ENCODE results near the gene MTA1.

Gene MTA1

DNA sequence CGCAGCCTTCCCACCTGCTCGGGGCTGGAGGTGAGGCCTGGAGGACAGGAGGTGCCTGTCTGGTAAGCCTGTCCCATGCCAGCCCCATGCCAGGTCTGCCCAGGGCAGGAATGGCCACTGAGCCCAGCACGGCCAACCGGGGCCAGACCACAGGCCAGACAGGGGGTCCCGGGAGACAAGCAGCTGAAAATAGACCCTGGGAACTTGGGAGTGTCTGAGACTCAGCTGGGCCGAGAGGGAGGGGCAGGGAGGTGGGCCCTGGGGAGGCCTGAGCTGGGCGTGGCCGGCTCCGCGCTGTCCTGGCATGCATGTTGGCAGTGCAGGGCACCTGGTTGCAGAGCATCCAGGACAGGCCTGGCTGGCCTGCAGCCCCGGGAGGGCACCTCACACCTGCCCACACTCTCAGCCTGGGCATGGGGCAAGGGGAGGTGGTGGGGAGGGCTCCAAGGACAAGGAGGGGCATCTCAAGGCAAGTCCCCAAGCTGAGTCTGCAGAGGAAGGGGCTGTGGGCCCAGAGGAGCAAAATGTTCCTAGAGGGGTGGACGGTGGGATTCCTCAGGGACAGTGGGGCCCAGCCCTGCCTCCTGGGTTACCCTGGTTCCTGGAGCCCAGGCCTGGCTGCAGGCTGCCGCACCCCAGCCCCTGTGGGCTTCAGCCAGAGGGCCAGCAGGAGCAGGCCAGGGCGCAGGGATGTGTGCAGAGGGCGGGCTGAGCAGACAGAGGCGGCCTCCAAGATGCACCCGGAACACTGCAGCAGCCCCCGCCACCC is 63.9 kb downstream of the MTA1 start:
- peaks cover 63 to 66% of the 10 kb centered on the region in 2 donors for H3K4me1 ChIP-seq (ENCODE audit: control insufficient read depth in 2 of 2, insufficient read depth in 2 of 2, low read length in 2 of 2)
- H3K4me3 ChIP-seq (ENCODE audit: low read length in 2 of 2) = no peak overlapping the region
- H3K36me3 ChIP-seq (ENCODE audit: control insufficient read depth in 2 of 2, insufficient read depth in 2 of 2, low read length in 2 of 2) = no peaks in the 10 kb centered on the region
- H3K27me3 ChIP-seq (ENCODE audit: control insufficient read depth in 2 of 2, insufficient read depth in 2 of 2, low read length in 2 of 2) = peaks cover 7 to 8% of the 10 kb centered on the region in 2 donors
- no peaks in the 10 kb centered on the region for H3K9me3 ChIP-seq (ENCODE audit: control insufficient read depth in 2 of 2, low read length in 2 of 2)
- peak overlapping the region in 1 of 2 donors; percentile 69 for H3K9ac ChIP-seq (ENCODE audit: low read depth in 1 of 2, low read length in 2 of 2)
- peak overlapping the region in 1 of 2 donors; percentile 99 for H3K27ac ChIP-seq (ENCODE audit: low read depth in 2 of 2, low read length in 2 of 2)

DNA sequence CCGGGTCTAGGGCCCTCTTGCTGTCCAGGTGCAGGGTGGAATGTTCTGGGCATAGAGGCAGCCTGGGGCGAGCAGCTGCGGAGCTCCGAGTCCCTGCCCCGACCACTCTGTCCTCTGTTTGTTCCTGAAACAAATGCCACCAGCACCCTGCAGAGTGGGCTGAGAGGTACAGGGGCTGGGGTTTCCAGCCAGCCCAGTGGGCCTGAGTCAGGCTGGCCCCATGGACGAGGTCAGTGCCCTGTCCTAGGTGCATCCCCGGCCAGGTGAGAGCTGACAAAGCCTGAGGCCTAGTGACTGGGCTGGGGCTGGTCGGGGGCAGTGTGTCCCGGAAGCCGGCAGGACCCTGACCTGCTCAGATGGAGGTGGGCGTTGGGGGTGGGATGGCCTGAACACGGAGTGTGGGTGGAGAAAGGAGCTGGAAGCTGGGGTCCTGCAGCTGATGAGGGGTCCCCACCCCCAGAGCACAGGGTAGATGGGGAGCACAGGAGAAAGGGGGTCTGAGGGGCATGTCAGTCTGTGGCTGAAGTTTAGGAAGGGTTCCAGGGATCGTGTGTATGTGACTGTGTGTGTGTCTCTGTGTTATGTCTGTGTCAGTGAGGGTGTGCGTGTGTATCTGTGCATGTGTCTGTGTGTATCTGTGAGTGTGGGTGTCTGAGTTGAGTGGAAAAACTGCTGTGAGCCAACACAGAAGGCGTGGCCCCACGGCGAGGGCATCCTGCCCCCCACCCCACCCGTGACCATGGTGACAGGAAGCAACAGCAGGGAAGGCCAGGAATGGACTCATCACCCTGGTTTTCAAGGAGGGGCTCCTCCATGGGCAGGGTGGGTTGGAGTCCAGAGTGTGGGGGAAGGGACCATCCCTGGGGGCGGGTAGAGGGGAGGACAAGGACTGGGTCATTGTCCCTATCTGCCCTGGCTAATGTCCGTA is 64.7 kb downstream of the MTA1 start:
- no peak overlapping the region for H3K4me3 ChIP-seq (ENCODE audit: low read length in 2 of 2)
- H3K4me1 ChIP-seq (ENCODE audit: control insufficient read depth in 2 of 2, insufficient read depth in 2 of 2, low read length in 2 of 2) = peaks cover 71 to 75% of the 10 kb centered on the region in 2 donors
- peaks cover 7% of the 10 kb centered on the region in 2 donors for H3K27me3 ChIP-seq (ENCODE audit: control insufficient read depth in 2 of 2, insufficient read depth in 2 of 2, low read length in 2 of 2)
- H3K27ac ChIP-seq (ENCODE audit: low read depth in 2 of 2, low read length in 2 of 2) = peak overlapping the region; percentile 24 to 44
- no peaks in the 10 kb centered on the region for H3K9me3 ChIP-seq (ENCODE audit: control insufficient read depth in 2 of 2, low read length in 2 of 2)
- H3K9ac ChIP-seq (ENCODE audit: low read depth in 1 of 2, low read length in 2 of 2) = no peak overlapping the region
- H3K36me3 ChIP-seq (ENCODE audit: control insufficient read depth in 2 of 2, insufficient read depth in 2 of 2, low read length in 2 of 2) = no peaks in the 10 kb centered on the region

DNA sequence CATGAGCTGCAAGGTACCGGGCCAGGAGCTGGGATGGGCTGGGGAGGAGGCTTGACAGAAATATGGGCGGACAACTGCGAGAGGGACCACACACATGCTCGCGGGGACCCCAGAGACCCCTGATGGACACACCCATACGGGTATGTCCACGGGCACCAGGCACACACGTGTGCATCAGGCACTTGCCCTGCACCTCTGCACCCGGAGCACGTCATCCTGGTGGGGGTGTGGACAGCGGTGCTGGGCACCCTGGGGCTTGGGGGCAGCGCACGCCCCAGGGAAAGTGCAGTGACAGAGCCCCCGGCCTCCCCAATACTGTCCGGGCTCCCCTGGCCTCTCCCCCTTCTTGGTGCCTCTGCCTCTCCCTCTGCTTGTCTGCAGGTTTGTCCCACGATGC is 65.4 kb downstream of the MTA1 start:
- no peak overlapping the region for H3K4me3 ChIP-seq (ENCODE audit: low read length in 2 of 2)
- peaks cover under 1% of the 10 kb centered on the region in 2 donors for H3K27me3 ChIP-seq (ENCODE audit: control insufficient read depth in 2 of 2, insufficient read depth in 2 of 2, low read length in 2 of 2)
- no peak overlapping the region for H3K9ac ChIP-seq (ENCODE audit: low read depth in 1 of 2, low read length in 2 of 2)
- peak overlapping the region in 1 of 2 donors; percentile 24 for H3K27ac ChIP-seq (ENCODE audit: low read depth in 2 of 2, low read length in 2 of 2)
- H3K9me3 ChIP-seq (ENCODE audit: control insufficient read depth in 2 of 2, low read length in 2 of 2) = no peaks in the 10 kb centered on the region
- H3K36me3 ChIP-seq (ENCODE audit: control insufficient read depth in 2 of 2, insufficient read depth in 2 of 2, low read length in 2 of 2) = no peaks in the 10 kb centered on the region
- H3K4me1 ChIP-seq (ENCODE audit: control insufficient read depth in 2 of 2, insufficient read depth in 2 of 2, low read length in 2 of 2) = peaks cover 73 to 78% of the 10 kb centered on the region in 2 donors

DNA sequence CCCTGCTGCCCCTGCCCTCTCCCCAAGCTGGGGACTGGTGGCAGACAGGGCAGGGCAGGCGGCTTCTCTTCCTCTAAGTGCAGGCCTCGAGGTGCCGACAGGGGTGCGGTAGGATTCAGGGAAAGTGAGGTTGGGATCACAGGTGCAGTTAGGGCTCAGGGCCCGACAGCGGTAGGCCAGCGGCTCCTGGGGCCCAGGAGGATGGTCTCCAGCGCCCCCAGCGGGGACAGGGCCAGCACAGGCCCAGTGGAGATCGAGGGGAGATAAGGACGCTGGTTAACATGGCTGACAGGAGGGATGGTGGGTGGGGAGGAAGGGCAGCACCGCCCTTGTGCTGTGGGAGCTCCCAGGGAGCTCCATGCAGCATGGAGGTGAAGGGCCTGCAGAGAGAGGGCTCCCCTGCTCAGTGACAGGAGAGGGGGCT is 66.1 kb downstream of the MTA1 start:
- Histone ChIP-seq H3K4me1 (ENCODE audit: control insufficient read depth in 2 of 2, insufficient read depth in 2 of 2, low read length in 2 of 2) (peaks cover 72 to 75% of the 10 kb centered on the region in 2 donors), H3K27ac (ENCODE audit: low read depth in 2 of 2, low read length in 2 of 2) (peak overlapping the region; percentile 93 to 94), H3K27me3 (ENCODE audit: control insufficient read depth in 2 of 2, insufficient read depth in 2 of 2, low read length in 2 of 2) (no peaks in the 10 kb centered on the region), H3K4me3 (ENCODE audit: low read length in 2 of 2) (no peak overlapping the region), H3K9me3 (ENCODE audit: control insufficient read depth in 2 of 2, low read length in 2 of 2) (no peaks in the 10 kb centered on the region), H3K36me3 (ENCODE audit: control insufficient read depth in 2 of 2, insufficient read depth in 2 of 2, low read length in 2 of 2) (no peaks in the 10 kb centered on the region), H3K9ac (ENCODE audit: low read depth in 1 of 2, low read length in 2 of 2) (peak overlapping the region in 1 of 2 donors; percentile 14)

DNA sequence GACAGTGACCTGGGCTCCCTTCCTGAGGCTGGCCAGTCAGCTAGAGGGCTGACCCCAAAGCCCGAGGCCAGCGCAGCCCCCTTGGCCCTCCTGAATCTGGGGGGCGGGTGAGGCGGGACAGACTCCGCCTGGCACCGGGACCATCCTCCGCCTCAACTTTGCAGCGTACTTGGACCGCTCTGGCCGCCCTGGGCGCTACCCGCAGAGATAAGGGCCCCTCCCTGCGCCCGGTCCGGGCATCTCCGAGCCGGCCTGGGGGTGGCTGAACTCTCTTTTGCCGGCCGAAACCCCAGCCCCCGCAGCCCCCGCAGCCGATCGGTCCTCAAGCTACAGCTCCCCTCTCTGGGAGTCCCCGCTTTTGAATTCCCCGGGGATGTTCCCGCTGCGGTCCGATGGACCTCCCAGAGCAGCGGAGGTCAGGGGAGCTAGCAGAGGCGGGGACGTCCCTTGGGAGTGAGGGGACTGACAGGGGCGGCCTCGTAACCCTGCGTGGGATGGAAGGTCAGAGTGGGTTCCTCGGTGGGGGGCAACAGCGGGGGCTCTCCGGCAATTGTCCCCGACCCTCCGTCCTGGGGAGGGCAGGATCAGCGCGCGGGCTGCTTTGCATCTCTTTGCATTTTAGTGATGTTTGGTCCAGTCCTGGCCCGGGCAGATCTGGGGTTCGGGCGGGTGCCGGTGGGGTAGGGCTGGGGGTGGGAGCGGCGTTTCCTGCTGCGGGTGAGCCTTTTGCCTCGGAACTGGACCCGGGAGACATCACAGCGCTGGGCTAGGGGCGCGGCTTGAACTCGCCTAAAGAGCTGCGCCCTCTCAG is 66.7 kb downstream of the MTA1 start, which contains the start of gene CRIP1:
TSS of gene CRIP1 (plus strand) at position 724 of the 811 bp plus-strand sequence. CDS start 374 bp downstream, outside the sequence.
- H3K4me1 ChIP-seq (ENCODE audit: control insufficient read depth in 2 of 2, insufficient read depth in 2 of 2, low read length in 2 of 2) = peaks cover 67 to 70% of the 10 kb centered on the region in 2 donors
- H3K9me3 ChIP-seq (ENCODE audit: control insufficient read depth in 2 of 2, low read length in 2 of 2) = no peaks in the 10 kb centered on the region
- no peaks in the 10 kb centered on the region for H3K36me3 ChIP-seq (ENCODE audit: control insufficient read depth in 2 of 2, insufficient read depth in 2 of 2, low read length in 2 of 2)
- H3K9ac ChIP-seq (ENCODE audit: low read depth in 1 of 2, low read length in 2 of 2) = peak within 1 kb of the TSS; percentile 79 to 91
- no peaks in the 10 kb centered on the region for H3K27me3 ChIP-seq (ENCODE audit: control insufficient read depth in 2 of 2, insufficient read depth in 2 of 2, low read length in 2 of 2)
- H3K4me3 ChIP-seq (ENCODE audit: low read length in 2 of 2) = peak within 1 kb of the TSS; percentile 76
- peak within 1 kb of the TSS; percentile 93 to 94 for H3K27ac ChIP-seq (ENCODE audit: low read depth in 2 of 2, low read length in 2 of 2)

DNA sequence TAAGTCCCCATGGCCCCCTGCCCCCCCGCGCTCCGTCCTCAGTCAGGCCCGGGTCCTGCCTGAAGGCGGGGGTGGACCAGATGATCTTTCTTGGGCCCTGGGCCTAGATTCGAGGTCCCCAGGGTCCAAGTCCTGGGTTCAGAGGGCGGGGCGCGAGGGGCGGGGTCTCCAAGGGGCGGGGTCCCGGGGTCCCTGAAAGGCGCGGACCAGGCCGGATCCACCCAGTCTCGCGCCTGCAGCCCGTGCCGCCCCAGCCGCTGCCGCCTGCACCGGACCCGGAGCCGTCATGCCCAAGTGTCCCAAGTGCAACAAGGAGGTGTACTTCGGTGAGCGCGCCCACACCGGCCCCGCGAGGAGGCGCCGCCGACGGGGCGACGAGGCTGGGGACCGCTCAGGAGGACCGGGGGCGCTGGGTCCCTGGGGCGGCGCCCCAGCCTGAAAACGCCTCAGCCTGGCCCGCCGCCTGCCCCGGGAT is 67.4 kb downstream of the MTA1 start:
- Histone ChIP-seq H3K27me3 (ENCODE audit: control insufficient read depth in 2 of 2, insufficient read depth in 2 of 2, low read length in 2 of 2) (no peaks in the 10 kb centered on the region), H3K9me3 (ENCODE audit: control insufficient read depth in 2 of 2, low read length in 2 of 2) (no peaks in the 10 kb centered on the region), H3K36me3 (ENCODE audit: control insufficient read depth in 2 of 2, insufficient read depth in 2 of 2, low read length in 2 of 2) (no peaks in the 10 kb centered on the region), H3K4me1 (ENCODE audit: control insufficient read depth in 2 of 2, insufficient read depth in 2 of 2, low read length in 2 of 2) (peaks cover 64 to 66% of the 10 kb centered on the region in 2 donors), H3K4me3 (ENCODE audit: low read length in 2 of 2) (peak overlapping the region; percentile 76), H3K27ac (ENCODE audit: low read depth in 2 of 2, low read length in 2 of 2) (peak overlapping the region; percentile 93 to 94), H3K9ac (ENCODE audit: low read depth in 1 of 2, low read length in 2 of 2) (peak overlapping the region; percentile 79 to 91)

DNA sequence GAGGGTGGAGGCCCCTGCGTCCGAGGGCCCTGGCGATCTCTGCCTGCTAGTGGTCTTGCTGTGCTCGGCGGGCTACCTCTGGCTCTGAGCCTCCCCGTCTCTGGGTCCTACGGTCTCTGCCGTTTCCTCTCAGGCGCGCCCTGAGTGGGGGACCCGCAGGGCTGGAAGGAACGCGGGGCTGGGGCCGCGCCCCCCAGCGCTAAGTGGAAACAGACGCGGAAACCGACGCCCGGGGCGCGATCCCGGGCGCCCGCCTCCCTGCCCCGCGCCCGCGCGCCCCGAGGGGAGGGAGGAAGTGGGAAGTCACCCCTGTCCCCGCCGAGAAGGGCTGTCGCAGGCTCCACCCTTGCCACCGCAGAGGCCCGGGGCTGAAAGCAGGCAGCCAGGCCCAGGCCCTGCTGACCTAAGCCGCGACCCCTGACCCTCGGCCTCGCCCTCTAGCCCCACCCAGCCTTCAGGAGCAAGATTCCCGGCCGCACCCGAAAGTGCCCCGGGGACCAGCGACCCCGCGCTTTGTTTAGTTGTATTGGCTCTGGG is 67.9 kb downstream of the MTA1 start:
- Histone ChIP-seq H3K27me3 (ENCODE audit: control insufficient read depth in 2 of 2, insufficient read depth in 2 of 2, low read length in 2 of 2) (no peaks in the 10 kb centered on the region), H3K4me3 (ENCODE audit: low read length in 2 of 2) (peak overlapping the region; percentile 76), H3K27ac (ENCODE audit: low read depth in 2 of 2, low read length in 2 of 2) (peak overlapping the region; percentile 93 to 94)

DNA sequence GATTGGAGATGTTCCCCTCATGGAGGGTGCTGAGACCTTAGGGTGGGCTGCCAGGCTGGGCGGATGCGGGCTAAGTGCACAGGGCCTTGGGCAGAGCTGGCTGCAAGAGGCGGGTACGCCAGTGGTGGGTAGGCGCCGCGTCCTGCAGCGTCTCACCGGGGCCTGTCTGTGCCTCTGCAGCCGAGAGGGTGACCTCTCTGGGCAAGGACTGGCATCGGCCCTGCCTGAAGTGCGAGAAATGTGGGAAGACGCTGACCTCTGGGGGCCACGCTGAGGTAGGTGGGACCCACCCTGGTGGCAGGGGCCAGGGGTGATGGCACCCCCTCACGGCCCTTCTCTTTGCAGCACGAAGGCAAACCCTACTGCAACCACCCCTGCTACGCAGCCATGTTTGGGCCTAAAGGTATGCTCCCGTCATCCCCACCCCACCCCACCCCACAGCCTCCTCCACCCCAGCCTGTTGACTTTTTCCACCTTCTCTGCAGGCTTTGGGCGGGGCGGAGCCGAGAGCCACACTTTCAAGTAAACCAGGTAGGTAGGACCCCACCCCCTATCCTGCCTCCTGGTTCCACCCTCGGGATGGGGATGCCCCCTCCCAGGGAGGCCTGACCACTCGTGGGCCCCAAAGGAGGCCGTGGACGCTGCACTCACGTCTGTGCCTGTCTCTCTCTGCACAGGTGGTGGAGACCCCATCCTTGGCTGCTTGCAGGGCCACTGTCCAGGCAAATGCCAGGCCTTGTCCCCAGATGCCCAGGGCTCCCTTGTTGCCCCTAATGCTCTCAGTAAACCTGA is 68.6 kb downstream of the MTA1 start:
- Histone ChIP-seq H3K4me1 (ENCODE audit: control insufficient read depth in 2 of 2, insufficient read depth in 2 of 2, low read length in 2 of 2) (peaks cover 53 to 55% of the 10 kb centered on the region in 2 donors), H3K9ac (ENCODE audit: low read depth in 1 of 2, low read length in 2 of 2) (peak overlapping the region; percentile 79 to 91), H3K27ac (ENCODE audit: low read depth in 2 of 2, low read length in 2 of 2) (peak overlapping the region; percentile 94 to 95), H3K9me3 (ENCODE audit: control insufficient read depth in 2 of 2, low read length in 2 of 2) (no peaks in the 10 kb centered on the region), H3K36me3 (ENCODE audit: control insufficient read depth in 2 of 2, insufficient read depth in 2 of 2, low read length in 2 of 2) (no peaks in the 10 kb centered on the region), H3K27me3 (ENCODE audit: control insufficient read depth in 2 of 2, insufficient read depth in 2 of 2, low read length in 2 of 2) (no peaks in the 10 kb centered on the region), H3K4me3 (ENCODE audit: low read length in 2 of 2) (peak overlapping the region; percentile 76 to 77)

More for the DNA sequence above, 67.9 kb downstream of the MTA1 start:
- H3K9me3 ChIP-seq (ENCODE audit: control insufficient read depth in 2 of 2, low read length in 2 of 2) = no peaks in the 10 kb centered on the region
- peaks cover 59 to 61% of the 10 kb centered on the region in 2 donors for H3K4me1 ChIP-seq (ENCODE audit: control insufficient read depth in 2 of 2, insufficient read depth in 2 of 2, low read length in 2 of 2)
- H3K9ac ChIP-seq (ENCODE audit: low read depth in 1 of 2, low read length in 2 of 2) = peak overlapping the region; percentile 79 to 91
- no peaks in the 10 kb centered on the region for H3K36me3 ChIP-seq (ENCODE audit: control insufficient read depth in 2 of 2, insufficient read depth in 2 of 2, low read length in 2 of 2)

Data from mucosa of rectum (tissue), 2 donors.